ENCODE data around the gene OSCAR.

DNA sequence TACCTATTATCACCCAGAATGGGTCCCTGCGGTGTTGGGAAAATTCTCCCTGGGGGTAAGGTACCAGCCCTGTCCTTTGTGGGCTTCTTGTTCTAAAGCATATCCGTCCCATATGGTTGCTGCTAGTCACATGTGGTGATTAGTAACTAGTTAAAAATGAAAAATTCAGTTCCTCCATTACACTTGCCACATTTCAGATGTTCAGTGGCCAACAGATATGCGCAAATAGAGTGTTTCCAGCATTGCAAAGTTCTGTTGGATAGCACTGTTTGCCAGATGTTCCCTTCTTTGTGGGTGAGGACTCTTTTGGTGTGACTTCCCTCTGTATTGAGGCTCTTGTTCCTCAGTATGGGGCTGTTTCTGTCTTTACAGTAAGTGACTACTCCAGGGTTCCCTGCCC, 40.8 kb upstream of the OSCAR start:
- TF ChIP-seq, protein P1, sequence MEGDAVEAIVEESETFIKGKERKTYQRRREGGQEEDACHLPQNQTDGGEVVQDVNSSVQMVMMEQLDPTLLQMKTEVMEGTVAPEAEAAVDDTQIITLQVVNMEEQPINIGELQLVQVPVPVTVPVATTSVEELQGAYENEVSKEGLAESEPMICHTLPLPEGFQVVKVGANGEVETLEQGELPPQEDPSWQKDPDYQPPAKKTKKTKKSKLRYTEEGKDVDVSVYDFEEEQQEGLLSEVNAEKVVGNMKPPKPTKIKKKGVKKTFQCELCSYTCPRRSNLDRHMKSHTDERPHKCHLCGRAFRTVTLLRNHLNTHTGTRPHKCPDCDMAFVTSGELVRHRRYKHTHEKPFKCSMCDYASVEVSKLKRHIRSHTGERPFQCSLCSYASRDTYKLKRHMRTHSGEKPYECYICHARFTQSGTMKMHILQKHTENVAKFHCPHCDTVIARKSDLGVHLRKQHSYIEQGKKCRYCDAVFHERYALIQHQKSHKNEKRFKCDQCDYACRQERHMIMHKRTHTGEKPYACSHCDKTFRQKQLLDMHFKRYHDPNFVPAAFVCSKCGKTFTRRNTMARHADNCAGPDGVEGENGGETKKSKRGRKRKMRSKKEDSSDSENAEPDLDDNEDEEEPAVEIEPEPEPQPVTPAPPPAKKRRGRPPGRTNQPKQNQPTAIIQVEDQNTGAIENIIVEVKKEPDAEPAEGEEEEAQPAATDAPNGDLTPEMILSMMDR (IDR thresholded peaks at IDR 0.05) = no peak
- TF ChIP-seq POLR2A (IDR thresholded peaks at IDR 0.05) = no peak

Measured in uterus (tissue), 2 donors.